A673 (cell line): ENCODE data around the gene LSM14A. TPM values are rescaled to one million over a fixed set of nuclear protein-coding genes. Genes with fewer than 3 reads are reported as not detected.
"Not testable (repeated sequence)": the region's sequence is repeated elsewhere in the genome, so short reads cannot be mapped to it uniquely, and the experiment has no call there.

ENCODE experiments used
- BruUV-seq: library from RNA; stranded (reverse); fragments of 400-500 nt; replicated peaks from 2 replicates; lab custom pipeline; 2021; lab: Mats Ljungman, UMichigan
- CTCF ChIA-PET: fragments of 300-600 bp; sonication (Branson Sonifier 250); formaldehyde crosslinking; loops from one replicate; lab custom pipeline; 2022; ENCODE audit warnings: antibody characterized with exemption; lab: Charles Lee
- POLR2A ChIA-PET: fragments of 300-600 bp; sonication (Branson Sonifier 250); formaldehyde crosslinking; loops from one replicate; lab custom pipeline; 2022; ENCODE audit warnings: antibody characterized with exemption; ENCODE audit not compliant: low non-redundant PET; lab: Charles Lee
- DNase-seq: peaks from one replicate; pipeline ENCODE4 v3.0.0-alpha.2; 2015; ENCODE audit warnings: low spot score
- H3K27ac ChIP-seq: fragments of 200-600 bp; sonication (generic); 2 replicates; pipeline ENCODE4 v1.5.1; 2016; ENCODE audit warnings: mixed run types, low read depth, mild to moderate bottlenecking, mixed read lengths, antibody characterized with exemption, low read length; ENCODE audit not compliant: poor library complexity, severe bottlenecking
- H3K27me3 ChIP-seq: fragments of 200-600 bp; sonication (generic); replicated peaks from 2 replicates; pipeline ENCODE4 v1.6.1; 2017; ENCODE audit warnings: mixed run types, low read depth, mild to moderate bottlenecking, mixed read lengths, antibody characterized with exemption, low read length; ENCODE audit not compliant: insufficient read depth, poor library complexity
- H3K36me3 ChIP-seq: fragments of 200-600 bp; sonication (generic); 2 replicates; pipeline ENCODE4 v1.6.1; 2016; ENCODE audit warnings: mixed run types, mild to moderate bottlenecking, mixed read lengths, antibody characterized with exemption, low read length; ENCODE audit not compliant: insufficient read depth, poor library complexity, severe bottlenecking
- H3K4me1 ChIP-seq: fragments of 200-600 bp; sonication (generic); 2 replicates; pipeline ENCODE4 v1.6.1; 2017; ENCODE audit warnings: mixed run types, mild to moderate bottlenecking, mixed read lengths, antibody characterized with exemption, low read length; ENCODE audit not compliant: insufficient read depth, poor library complexity, severe bottlenecking
- H3K4me3 ChIP-seq: fragments of 200-600 bp; sonication (generic); 2 replicates; pipeline ENCODE4 v1.5.1; 2016; ENCODE audit warnings: low read depth, mixed run types, mild to moderate bottlenecking, mixed read lengths, low read length; ENCODE audit not compliant: poor library complexity, severe bottlenecking
- H3K9me3 ChIP-seq: fragments of 200-600 bp; sonication (generic); 2 replicates; pipeline ENCODE4 v1.6.1; 2016; ENCODE audit warnings: mixed run types, low read depth, mild to moderate bottlenecking, mixed read lengths, antibody characterized with exemption, low read length; ENCODE audit not compliant: poor library complexity, severe bottlenecking
- CTCF ChIP-seq: fragments of 300-800, 200-600 bp; sonication (generic); conservative IDR thresholded peaks from 2 replicates; pipeline ENCODE4 v1.5.1; 2017; ENCODE audit warnings: low read depth, mild to moderate bottlenecking, antibody characterized with exemption, low read length, moderate library complexity, mixed read lengths
- EZH2 ChIP-seq: fragments of 200-600 bp; sonication (generic); IDR thresholded peaks from 2 replicates; pipeline ENCODE4 v1.6.1; 2017; ENCODE audit warnings: borderline replicate concordance, low read depth, mild to moderate bottlenecking, mixed read lengths, antibody characterized with exemption, low read length; ENCODE audit not compliant: poor library complexity, severe bottlenecking
- intact Hi-C: fragments of 100-400 bp; cut with micrococcal nuclease; formaldehyde crosslinking; loops from one replicate; pipeline ENCODE4 v1.10.0; 2022; ENCODE audit not compliant: unreplicated experiment
- total RNA-seq: library from RNA; stranded (reverse); gene quantifications from 2 replicates; pipeline ENCODE4 v1.2.3, GENCODE V29; 2021

Gene LSM14A
- total RNA-seq, 1 experiment from 2014 or later, result 137 TPM

GRCh38 chr19:34127684-34128189 lies 44.6 kb upstream of the LSM14A start:
- no peaks in the 10 kb centered on the region for H3K27me3 ChIP-seq
- no peak overlapping the region for H3K27ac ChIP-seq
- TF ChIP-seq CTCF (no peak), EZH2 (no peak)
- BruUV-seq, result no TSS peak
- ChIA-PET CTCF (no interaction called here), POLR2A (no interaction called here)
- no peak for DNase-seq
- no peak overlapping the region for H3K4me3 ChIP-seq
- intact Hi-C loops, result no loop called here
- H3K36me3 ChIP-seq, result no peaks in the 10 kb centered on the region
- H3K9me3 ChIP-seq, result no peaks in the 10 kb centered on the region
- H3K4me1 ChIP-seq, result no peaks in the 10 kb centered on the region

GRCh38 chr19:34128558-34129250 lies 43.6 kb upstream of the LSM14A start:
- Histone ChIP-seq H3K4me1 (no peaks in the 10 kb centered on the region), H3K9me3 (no peaks in the 10 kb centered on the region), H3K27ac (no peak overlapping the region), H3K27me3 (no peaks in the 10 kb centered on the region), H3K4me3 (no peak overlapping the region), H3K36me3 (no peaks in the 10 kb centered on the region)
- DNase-seq, result no peak
- intact Hi-C loops, result no loop called here
- no TSS peak for BruUV-seq
- ChIA-PET CTCF (no interaction called here), POLR2A (no interaction called here)
- TF ChIP-seq CTCF (no peak), EZH2 (no peak)

GRCh38 chr19:34131100-34131499 lies 41.2 kb upstream of the LSM14A start:
- Histone ChIP-seq H3K4me3 (no peak overlapping the region), H3K36me3 (no peaks in the 10 kb centered on the region), H3K27me3 (no peaks in the 10 kb centered on the region), H3K9me3 (no peaks in the 10 kb centered on the region), H3K27ac (no peak overlapping the region), H3K4me1 (no peaks in the 10 kb centered on the region)
- TF ChIP-seq CTCF (no peak), EZH2 (no peak)
- no peak for DNase-seq
- ChIA-PET POLR2A (no interaction called here), CTCF (no interaction called here)
- intact Hi-C loops, result no loop called here
- no TSS peak for BruUV-seq

- H3K36me3 ChIP-seq, H3K4me1 ChIP-seq, H3K27me3 ChIP-seq, POLR2A ChIA-PET, H3K9me3 ChIP-seq, BruUV-seq, H3K27ac ChIP-seq, H3K4me3 ChIP-seq, CTCF ChIA-PET, intact Hi-C loops, DNase-seq: not testable (repeated sequence)
Observed at GRCh38 chr19:34132145-34132544, 40.2 kb upstream of the LSM14A start.

- H3K4me3 ChIP-seq, intact Hi-C loops, BruUV-seq, H3K27me3 ChIP-seq, H3K4me1 ChIP-seq, H3K9me3 ChIP-seq, CTCF ChIA-PET, POLR2A ChIA-PET, DNase-seq, H3K36me3 ChIP-seq, H3K27ac ChIP-seq: not testable (repeated sequence)
Observed at GRCh38 chr19:34132706-34133105, 39.6 kb upstream of the LSM14A start.
